Gastroesophageal sphincter (tissue), 4 donors: ENCODE data around the gene GLG1. TPM values are rescaled to one million over a fixed set of nuclear protein-coding genes. Genes with fewer than 3 reads are reported as not detected.

Experiments used
- ATAC-seq: fragments of 150-250 bp; one replicate; pipeline ENCODE4 v1.9.1; 2016; ENCODE audit warnings: mild to moderate bottlenecking, moderate library complexity
- H3K27ac ChIP-seq, 4 donors: fragments of 200-600 bp; sonication (generic) in 3 of 4; 1 replicate in 3 of 4; 2 replicates in 1 of 4; pipeline ENCODE4 v1.5.1; 2016 to 2019
- H3K27me3 ChIP-seq: fragments of 200-600 bp; sonication (generic); one replicate; pipeline ENCODE4 v1.5.1; 2019
- H3K36me3 ChIP-seq, 2 donors: fragments of 200-600 bp; sonication (generic); one replicate each; pipeline ENCODE4 v1.5.1; 2019; ENCODE audit warnings: control low read depth in 1 of 2
- H3K4me1 ChIP-seq, 3 donors: fragments of 200-600 bp; sonication (generic); 1 replicate in 2 of 3; 2 replicates in 1 of 3; pipeline ENCODE4 v1.5.1; 2016 to 2019; ENCODE audit warnings: control low read depth in 2 of 3
- H3K4me3 ChIP-seq, 2 donors: fragments of 200-600 bp; sonication (generic); one replicate each; pipeline ENCODE4 v1.5.1; 2019; ENCODE audit warnings: mild to moderate bottlenecking in 1 of 2, moderate library complexity in 1 of 2
- H3K9me3 ChIP-seq, 3 donors: fragments of 200-600 bp; sonication (generic); one replicate each; pipeline ENCODE4 v1.5.1; 2017 to 2019; ENCODE audit warnings: control low read depth in 2 of 3
- CTCF ChIP-seq, 4 experiments: fragments of 200-600 bp in 2 of 4; fragments of 450-650 bp in 2 of 4; sonication (generic) in 1 of 4; IDR thresholded peaks; one replicate each; pipeline ENCODE4 v1.5.1; 2017 to 2019; ENCODE audit warnings: antibody characterized with exemption in 4 of 4, mild to moderate bottlenecking in 2 of 4, moderate library complexity in 2 of 4
- EP300 ChIP-seq: sonication (generic); formaldehyde crosslinking; IDR thresholded peaks from one replicate; pipeline ENCODE4 v1.6.1; 2017; ENCODE audit warnings: antibody characterized with exemption, mild to moderate bottlenecking
- POLR2A ChIP-seq, 2 donors: fragments of 450-650 bp; IDR thresholded peaks; one replicate each; pipeline ENCODE4 v1.6.1; 2017; ENCODE audit warnings: antibody characterized with exemption in 2 of 2, mild to moderate bottlenecking in 2 of 2, moderate library complexity in 1 of 2
- POLR2AphosphoS5 ChIP-seq: sonication (generic); formaldehyde crosslinking; IDR thresholded peaks from one replicate; pipeline ENCODE4 v1.6.1; 2017; ENCODE audit warnings: antibody characterized with exemption
- WGBS, 2 donors: methylation state at CpG; one replicate each; pipeline ENCODE4 v1.1.5; 2018; ENCODE audit warnings: low coverage in 1 of 2; 5-methylcytosine and 5-hydroxymethylcytosine counted together
- total RNA-seq, 4 donors: library from RNA; depleted of rRNA; stranded (reverse); fragments of >200 nt; gene quantifications; one replicate each; pipeline ENCODE4 v1.1.0, GENCODE V29; 2016

GLG1 gene
- total RNA-seq, 4 donors from 2014 or later = 121 to 151 (median 139) TPM

- Histone ChIP-seq H3K9me3 (no peaks in the 10 kb centered on the region), H3K27ac (no peak overlapping the region), H3K36me3 (no peaks in the 10 kb centered on the region), H3K27me3 (no peaks in the 10 kb centered on the region), H3K4me1 (peaks cover 0 to 47% (median 5%) of the 10 kb centered on the region in 3 donors), H3K4me3 (no peak overlapping the region)
- ATAC-seq = no peak
- TF ChIP-seq CTCF (IDR thresholded peaks at IDR 0.05) (no peak), POLR2AphosphoS5 (no peak)
- 44 to 55% methylated on average over 2 of the region's 2 CpGs for WGBS, 2 donors
These were observed 29.0 kb downstream of the GLG1 start for GRCh38 chr16:74577882-74578366.

GRCh38 chr16:74575807-74576643 lies 30.9 kb downstream of the GLG1 start:
- Histone ChIP-seq H3K36me3 (no peaks in the 10 kb centered on the region), H3K27me3 (no peaks in the 10 kb centered on the region), H3K27ac (no peak overlapping the region), H3K4me1 (peaks cover 0 to 42% (median 5%) of the 10 kb centered on the region in 3 donors), H3K4me3 (no peak overlapping the region), H3K9me3 (no peaks in the 10 kb centered on the region)
- TF ChIP-seq POLR2A (IDR thresholded peaks at IDR 0.05) (no peak), POLR2AphosphoS5 (no peak), CTCF (IDR thresholded peaks at IDR 0.05) (no peak), EP300 (no peak)
- ATAC-seq = no peak
- whole genome bisulfite sequencing, 2 donors = 86 to 90% methylated on average over 5 to 9 of the region's 12 CpGs

- no peaks in the 10 kb centered on the region for H3K9me3 ChIP-seq
- ATAC-seq = no peak
- no peaks in the 10 kb centered on the region for H3K27me3 ChIP-seq
- H3K36me3 ChIP-seq = no peaks in the 10 kb centered on the region
- no peak overlapping the region for H3K27ac ChIP-seq
- WGBS, 2 donors = 87 to 93% methylated on average over 5 to 7 of the region's 7 CpGs
- H3K4me3 ChIP-seq = no peak overlapping the region
- peaks cover 0 to 42% (median 5%) of the 10 kb centered on the region in 3 donors for H3K4me1 ChIP-seq
- TF ChIP-seq CTCF (IDR thresholded peaks at IDR 0.05) (no peak), EP300 (no peak), POLR2AphosphoS5 (no peak), POLR2A (IDR thresholded peaks at IDR 0.05) (no peak)
These were observed 31.6 kb downstream of the GLG1 start for GRCh38 chr16:74575175-74575806.

GRCh38 chr16:74574146-74574545 lies 32.8 kb downstream of the GLG1 start:
- no peaks in the 10 kb centered on the region for H3K9me3 ChIP-seq
- no peaks in the 10 kb centered on the region for H3K27me3 ChIP-seq
- H3K36me3 ChIP-seq = no peaks in the 10 kb centered on the region
- H3K27ac ChIP-seq = no peak overlapping the region
- no peak overlapping the region for H3K4me3 ChIP-seq
- ATAC-seq = no peak
- WGBS, 2 donors = 76 to 87% methylated on average over 2 of the region's 2 CpGs
- H3K4me1 ChIP-seq = peaks cover 0 to 37% (median 5%) of the 10 kb centered on the region in 3 donors
- TF ChIP-seq POLR2AphosphoS5 (no peak), EP300 (no peak), CTCF (IDR thresholded peaks at IDR 0.05) (no peak), POLR2A (IDR thresholded peaks at IDR 0.05) (no peak)
